CD14-positive monocyte (primary cell): ENCODE measurements around the gene PTPRD. TPM values are rescaled to one million over a fixed set of nuclear protein-coding genes. Genes with fewer than 3 reads are reported as not detected.

ENCODE experiments used
- DNase-seq, 3 donors: peaks; one replicate each; pipeline ENCODE4 v3.0.0-alpha.2; 2011 to 2022
- H2AFZ ChIP-seq: 2 replicates; pipeline ENCODE4 v1.6.0; 2012; ENCODE audit warnings: mild to moderate bottlenecking, low read depth, low read length, inconsistent platforms; ENCODE audit not compliant: insufficient read depth, poor library complexity, severe bottlenecking
- H3K27ac ChIP-seq, 2 donors: 1 replicate in 1 of 2; 2 replicates in 1 of 2; pipeline ENCODE4 v1.5.1; 2012 to 2013; ENCODE audit warnings: low read length in 2 of 2, control low read depth in 1 of 2, inconsistent platforms in 1 of 2, low read depth in 1 of 2, mild to moderate bottlenecking in 1 of 2
- H3K27me3 ChIP-seq, 2 donors: one replicate each; pipeline versions ENCODE4 v1.6.0 to v1.6.1; 2011 to 2013; ENCODE audit warnings: low read length in 2 of 2; ENCODE audit not compliant: control insufficient read depth in 2 of 2, insufficient read depth in 2 of 2
- H3K36me3 ChIP-seq, 2 donors: replicated peaks in 1 of 2; 1 replicate in 1 of 2; 2 replicates in 1 of 2; pipeline versions ENCODE4 v1.5.1 to v1.6.1; 2012 to 2013; ENCODE audit warnings: low read length in 2 of 2, control low read depth in 1 of 2, inconsistent platforms in 1 of 2, mild to moderate bottlenecking in 1 of 2; ENCODE audit not compliant: insufficient read depth in 2 of 2, control insufficient read depth in 1 of 2
- H3K4me1 ChIP-seq, 2 donors: 1 replicate in 1 of 2; 2 replicates in 1 of 2; pipeline versions ENCODE4 v1.5.1 to v1.6.1; 2012 to 2013; ENCODE audit warnings: low read length in 2 of 2, control low read depth in 1 of 2, inconsistent platforms in 1 of 2, mild to moderate bottlenecking in 1 of 2, moderate library complexity in 1 of 2; ENCODE audit not compliant: insufficient read depth in 2 of 2, control insufficient read depth in 1 of 2
- H3K4me2 ChIP-seq: replicated peaks from 2 replicates; pipeline ENCODE3; 2012; ENCODE audit warnings: low read length, moderate library complexity, mild to moderate bottlenecking; ENCODE audit not compliant: poor library complexity, severe bottlenecking; ENCODE audit errors: extremely low read depth
- H3K4me3 ChIP-seq, 3 experiments: fragments of 200-600 bp in 1 of 3; sonication (generic) in 1 of 3; replicated peaks in 1 of 3; 1 replicate in 2 of 3; 2 replicates in 1 of 3; pipeline ENCODE4 v1.5.1; 2011 to 2013; ENCODE audit warnings: low read length in 3 of 3, mild to moderate bottlenecking in 3 of 3, control low read depth in 2 of 3, low read depth in 2 of 3, inconsistent platforms in 1 of 3, moderate library complexity in 1 of 3
- H3K79me2 ChIP-seq: 2 replicates; pipeline ENCODE4 v1.6.0; 2012; ENCODE audit warnings: mild to moderate bottlenecking, control low read depth, inconsistent platforms, low read length, moderate library complexity; ENCODE audit not compliant: insufficient read depth
- H3K9ac ChIP-seq: 2 replicates; pipeline ENCODE4 v1.6.0; 2017; ENCODE audit warnings: low read length, mild to moderate bottlenecking; ENCODE audit not compliant: insufficient read depth, poor library complexity, severe bottlenecking
- H3K9me3 ChIP-seq, 2 donors: replicated peaks in 1 of 2; 1 replicate in 1 of 2; 2 replicates in 1 of 2; pipeline versions ENCODE4 v1.5.1 to v1.6.1; 2012 to 2013; ENCODE audit warnings: low read length in 2 of 2, control low read depth in 1 of 2; ENCODE audit not compliant: control insufficient read depth in 1 of 2, insufficient read depth in 1 of 2
- H4K20me1 ChIP-seq: 2 replicates; pipeline ENCODE4 v1.6.0; 2012; ENCODE audit warnings: mild to moderate bottlenecking, low read length, control low read depth, moderate library complexity; ENCODE audit not compliant: insufficient read depth
- H3K27ac Mint-ChIP-seq, 7 donors: one replicate each; pipeline ENCODE4 v1.8.0; 2020; ENCODE audit warnings: mild to moderate bottlenecking in 7 of 7, mixed read lengths in 7 of 7, moderate library complexity in 6 of 7, inconsistent platforms in 2 of 7
- H3K27me3 Mint-ChIP-seq, 3 donors: one replicate each; pipeline ENCODE4 v1.8.0; 2021 to 2022; ENCODE audit warnings: low read depth in 3 of 3, mild to moderate bottlenecking in 3 of 3, mixed read lengths in 3 of 3, moderate library complexity in 3 of 3, inconsistent platforms in 1 of 3
- H3K36me3 Mint-ChIP-seq, 2 donors: one replicate each; pipeline ENCODE4 v1.8.0; 2020; ENCODE audit warnings: mixed read lengths in 2 of 2, inconsistent platforms in 1 of 2, mild to moderate bottlenecking in 1 of 2
- H3K4me1 Mint-ChIP-seq: one replicate; pipeline ENCODE4 v1.8.0; 2020; ENCODE audit warnings: mild to moderate bottlenecking, mixed read lengths
- H3K4me3 Mint-ChIP-seq, 2 donors: one replicate each; pipeline ENCODE4 v1.8.0; 2020; ENCODE audit warnings: mild to moderate bottlenecking in 2 of 2, mixed read lengths in 2 of 2, moderate library complexity in 1 of 2
- H3K9me3 Mint-ChIP-seq, 7 donors: one replicate each; pipeline ENCODE4 v1.8.0; 2020 to 2022; ENCODE audit warnings: mixed read lengths in 7 of 7, mild to moderate bottlenecking in 6 of 7, moderate library complexity in 6 of 7, inconsistent platforms in 2 of 7
- WGBS: methylation state at CpG from one replicate; pipeline ENCODE4 v1.1.5; 2013; ENCODE audit warnings: missing lambda C conversion rate; ENCODE audit not compliant: insufficient coverage; 5-methylcytosine and 5-hydroxymethylcytosine counted together
- intact Hi-C, 2 donors: fragments of 100-400 bp; cut with micrococcal nuclease; formaldehyde crosslinking; loops; one replicate each; pipeline versions ENCODE4 v1.15.0 to v1.15.1; 2023
- polyA plus RNA-seq, 3 donors: library from polyadenylated mRNA; depleted of rRNA in 1 of 3; unstranded in 2 of 3; stranded (reverse) in 1 of 3; fragments of 300-500 nt in 2 of 3; fragments of >200 nt in 1 of 3; fragmentation: Illumina TruSeq in 2 of 3; gene quantifications; 1 replicate in 2 of 3; 2 replicates in 1 of 3; pipeline ENCODE4 v1.2.3, GENCODE V29; 2012 to 2021
- TF ChIP-seq, protein P1 (sequence below): fragments of 200-600 bp; IDR thresholded peaks from one replicate; pipeline ENCODE4 v1.8.0; 2022; ENCODE audit warnings: antibody characterized with exemption, mild to moderate bottlenecking

The PTPRD gene
- polyA plus RNA-seq, 3 donors, result not detected

DNA sequence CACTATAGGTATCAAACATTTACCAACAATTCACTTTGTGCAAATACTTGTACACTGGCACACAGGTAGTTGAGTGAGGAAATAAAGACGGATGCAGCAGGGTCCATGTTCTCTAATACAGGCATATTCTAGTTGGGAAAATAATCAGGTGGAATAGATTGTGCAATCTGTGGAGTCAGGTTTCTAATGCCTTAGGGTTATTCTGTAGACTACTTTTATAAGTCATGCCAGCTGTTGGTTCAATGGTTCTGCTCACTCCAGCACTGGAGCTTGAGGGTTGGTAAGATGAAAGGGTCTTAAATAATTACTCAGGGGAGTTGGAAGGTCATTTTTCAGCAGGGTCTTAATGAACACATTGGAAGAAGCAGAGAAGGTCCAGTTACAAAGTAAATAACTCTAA lies 2123.0 kb downstream of the PTPRD start:
- no peak overlapping the region for H3K27ac ChIP-seq
- no peaks in the 10 kb centered on the region for H3K79me2 ChIP-seq
- no peak overlapping the region for H3K4me2 ChIP-seq
- WGBS, result no CpG with 5 or more reads among the region's 1 CpG
- Mint-ChIP-seq H3K27ac (no peak overlapping the region), H3K27me3 (peaks cover 0 to 2% (median 0%) of the 10 kb centered on the region in 3 donors), H3K4me1 (peaks cover 2% of the 10 kb centered on the region), H3K36me3 (no peaks in the 10 kb centered on the region), H3K9me3 (peaks cover 0 to 6% (median 0%) of the 10 kb centered on the region in 7 donors), H3K4me3 (no peak overlapping the region)
- no peak overlapping the region for H2AFZ ChIP-seq
- TF ChIP-seq, protein P1, sequence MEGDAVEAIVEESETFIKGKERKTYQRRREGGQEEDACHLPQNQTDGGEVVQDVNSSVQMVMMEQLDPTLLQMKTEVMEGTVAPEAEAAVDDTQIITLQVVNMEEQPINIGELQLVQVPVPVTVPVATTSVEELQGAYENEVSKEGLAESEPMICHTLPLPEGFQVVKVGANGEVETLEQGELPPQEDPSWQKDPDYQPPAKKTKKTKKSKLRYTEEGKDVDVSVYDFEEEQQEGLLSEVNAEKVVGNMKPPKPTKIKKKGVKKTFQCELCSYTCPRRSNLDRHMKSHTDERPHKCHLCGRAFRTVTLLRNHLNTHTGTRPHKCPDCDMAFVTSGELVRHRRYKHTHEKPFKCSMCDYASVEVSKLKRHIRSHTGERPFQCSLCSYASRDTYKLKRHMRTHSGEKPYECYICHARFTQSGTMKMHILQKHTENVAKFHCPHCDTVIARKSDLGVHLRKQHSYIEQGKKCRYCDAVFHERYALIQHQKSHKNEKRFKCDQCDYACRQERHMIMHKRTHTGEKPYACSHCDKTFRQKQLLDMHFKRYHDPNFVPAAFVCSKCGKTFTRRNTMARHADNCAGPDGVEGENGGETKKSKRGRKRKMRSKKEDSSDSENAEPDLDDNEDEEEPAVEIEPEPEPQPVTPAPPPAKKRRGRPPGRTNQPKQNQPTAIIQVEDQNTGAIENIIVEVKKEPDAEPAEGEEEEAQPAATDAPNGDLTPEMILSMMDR, result no peak
- no peak overlapping the region for H3K9ac ChIP-seq
- no peak for DNase-seq
- H3K9me3 ChIP-seq, result no peaks in the 10 kb centered on the region
- no peaks in the 10 kb centered on the region for H3K36me3 ChIP-seq
- H3K4me3 ChIP-seq, result no peak overlapping the region
- H4K20me1 ChIP-seq, result no peaks in the 10 kb centered on the region
- no peaks in the 10 kb centered on the region for H3K4me1 ChIP-seq
- H3K27me3 ChIP-seq, result no peaks in the 10 kb centered on the region
- intact Hi-C loops, result no loop called here

DNA sequence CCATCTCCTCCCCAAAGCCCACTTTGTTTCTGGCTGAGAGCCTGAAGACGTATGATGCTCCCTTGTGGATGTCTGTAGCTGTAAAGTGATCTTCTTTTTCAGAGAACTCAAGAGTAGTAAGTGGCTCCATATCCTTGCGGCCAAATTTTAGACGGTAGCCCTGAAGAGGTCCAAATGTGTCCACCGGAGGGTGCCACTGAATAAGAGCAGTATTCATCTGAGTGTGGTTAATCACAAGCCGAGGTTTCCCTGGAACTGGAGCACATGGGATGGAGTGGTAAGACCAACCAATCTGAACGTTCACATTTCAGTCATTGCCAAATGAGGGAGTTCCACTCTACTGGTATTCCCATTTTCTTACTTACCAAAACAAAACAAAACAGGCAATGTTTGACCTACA lies 2126.7 kb downstream of the PTPRD start:
- Mint-ChIP-seq H3K27me3 (peaks cover 0 to 4% (median 0%) of the 10 kb centered on the region in 3 donors), H3K4me1 (peaks cover 8% of the 10 kb centered on the region), H3K27ac (no peak overlapping the region), H3K9me3 (peaks cover 0 to 5% (median 0%) of the 10 kb centered on the region in 7 donors), H3K4me3 (no peak overlapping the region), H3K36me3 (no peaks in the 10 kb centered on the region)
- H2AFZ ChIP-seq, result no peak overlapping the region
- no peak overlapping the region for H3K4me3 ChIP-seq
- TF ChIP-seq, protein P1, result no peak
- no peaks in the 10 kb centered on the region for H4K20me1 ChIP-seq
- intact Hi-C loops, result no loop called here
- no peaks in the 10 kb centered on the region for H3K79me2 ChIP-seq
- DNase-seq, result no peak
- H3K9me3 ChIP-seq, result no peaks in the 10 kb centered on the region
- no peak overlapping the region for H3K9ac ChIP-seq
- no peaks in the 10 kb centered on the region for H3K36me3 ChIP-seq
- H3K27me3 ChIP-seq, result no peaks in the 10 kb centered on the region
- H3K4me1 ChIP-seq, result no peaks in the 10 kb centered on the region
- no peak overlapping the region for H3K27ac ChIP-seq
- WGBS, result 38% methylated on average over 5 of the region's 6 CpGs
- no peak overlapping the region for H3K4me2 ChIP-seq
